GM13977 (cell line): ENCODE results near the gene RAD9A.

ENCODE experiments used
- DNase-seq: peaks from one replicate; pipeline ENCODE4 v3.0.0; 2012; ENCODE audit warnings: low spot score
- in situ Hi-C: fragments of 300-500 bp; cut with MboI; formaldehyde crosslinking; loops from one replicate; pipeline ENCODE4 v1.12.0; 2022; ENCODE audit warnings: low sequenced_read_pairs, low pct_unique_long_range_greater_than_20kb, mixed read lengths, inconsistent platforms; ENCODE audit not compliant: unreplicated experiment
- TF ChIP-seq, protein P1 (sequence below): IDR thresholded peaks from 2 replicates; pipeline ENCODE4 v1.5.1; 2012; ENCODE audit warnings: mild to moderate bottlenecking, control low read depth; ENCODE audit not compliant: insufficient read depth; ENCODE audit errors: extremely low read depth, missing control alignments

The RAD9A gene

DNA sequence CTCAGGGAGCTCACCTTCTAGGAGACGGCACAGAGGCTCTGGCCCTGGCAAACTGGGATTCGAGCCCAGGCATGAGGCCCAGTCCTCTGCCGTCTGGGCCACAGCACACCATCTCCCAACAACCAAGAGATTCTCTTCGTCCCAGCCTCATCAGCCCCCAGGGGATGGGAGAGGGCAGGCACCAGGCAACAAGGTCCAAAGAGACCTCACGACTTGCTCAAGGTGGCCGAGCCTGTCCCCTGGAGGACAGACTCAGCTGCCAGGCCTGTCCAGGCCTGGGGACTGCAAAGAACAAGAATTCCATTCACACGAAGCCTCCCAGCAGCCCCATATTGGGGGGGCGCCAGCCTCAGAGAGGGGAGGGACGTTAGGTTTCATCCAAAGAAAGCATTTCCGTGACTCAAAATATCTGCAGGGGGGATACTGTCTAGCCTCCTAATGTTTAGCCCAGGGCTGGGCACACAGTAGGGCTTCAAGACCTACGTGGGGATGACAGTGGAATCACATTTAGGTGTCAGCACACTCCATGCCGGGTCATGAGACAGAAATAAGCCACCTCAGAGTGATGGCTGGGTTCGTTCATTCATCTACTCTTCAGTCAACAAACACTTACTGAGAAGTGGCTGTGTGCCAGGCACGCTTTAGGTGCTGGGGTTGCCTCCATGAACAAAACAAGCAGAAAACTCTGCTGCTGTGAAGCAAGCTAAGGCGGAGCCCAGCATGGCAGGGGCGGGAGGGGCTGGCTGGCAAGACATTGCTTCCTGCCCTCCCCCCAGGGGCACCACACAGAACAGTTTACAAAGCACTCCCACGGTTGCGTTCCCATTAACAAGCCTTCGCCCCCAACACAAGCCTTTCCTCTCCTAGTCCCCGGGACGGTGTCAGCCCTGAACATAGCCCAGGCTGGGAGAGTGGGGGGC is 24.9 kb downstream of the RAD9A start:
- TF ChIP-seq, protein P1, sequence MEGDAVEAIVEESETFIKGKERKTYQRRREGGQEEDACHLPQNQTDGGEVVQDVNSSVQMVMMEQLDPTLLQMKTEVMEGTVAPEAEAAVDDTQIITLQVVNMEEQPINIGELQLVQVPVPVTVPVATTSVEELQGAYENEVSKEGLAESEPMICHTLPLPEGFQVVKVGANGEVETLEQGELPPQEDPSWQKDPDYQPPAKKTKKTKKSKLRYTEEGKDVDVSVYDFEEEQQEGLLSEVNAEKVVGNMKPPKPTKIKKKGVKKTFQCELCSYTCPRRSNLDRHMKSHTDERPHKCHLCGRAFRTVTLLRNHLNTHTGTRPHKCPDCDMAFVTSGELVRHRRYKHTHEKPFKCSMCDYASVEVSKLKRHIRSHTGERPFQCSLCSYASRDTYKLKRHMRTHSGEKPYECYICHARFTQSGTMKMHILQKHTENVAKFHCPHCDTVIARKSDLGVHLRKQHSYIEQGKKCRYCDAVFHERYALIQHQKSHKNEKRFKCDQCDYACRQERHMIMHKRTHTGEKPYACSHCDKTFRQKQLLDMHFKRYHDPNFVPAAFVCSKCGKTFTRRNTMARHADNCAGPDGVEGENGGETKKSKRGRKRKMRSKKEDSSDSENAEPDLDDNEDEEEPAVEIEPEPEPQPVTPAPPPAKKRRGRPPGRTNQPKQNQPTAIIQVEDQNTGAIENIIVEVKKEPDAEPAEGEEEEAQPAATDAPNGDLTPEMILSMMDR: no peak
- DNase-seq: no peak
- in situ Hi-C loops: no loop called here

DNA sequence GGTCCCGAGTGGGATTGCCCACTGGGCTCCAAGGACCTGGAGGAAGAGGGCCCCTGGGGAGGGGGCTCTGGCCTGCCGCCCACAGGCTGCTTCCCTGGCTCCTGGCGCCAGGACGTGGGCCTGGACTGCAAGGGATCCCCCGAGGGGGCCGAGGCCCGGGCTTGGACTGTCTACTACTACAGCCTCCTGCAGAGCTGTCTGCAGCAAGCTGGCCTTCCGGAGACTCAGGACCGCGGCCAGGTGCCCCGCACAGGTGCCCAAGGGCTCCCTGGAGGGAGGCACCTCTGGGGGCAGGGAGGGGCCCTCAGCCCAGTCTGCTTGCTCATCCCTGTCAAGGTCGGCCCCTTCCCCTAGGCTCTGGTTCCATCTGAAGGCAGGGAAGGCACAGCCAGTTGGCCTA is 25.6 kb downstream of the RAD9A start:
- TF ChIP-seq, protein P1: no peak
- in situ Hi-C loops: no loop called here
- no peak for DNase-seq

DNA sequence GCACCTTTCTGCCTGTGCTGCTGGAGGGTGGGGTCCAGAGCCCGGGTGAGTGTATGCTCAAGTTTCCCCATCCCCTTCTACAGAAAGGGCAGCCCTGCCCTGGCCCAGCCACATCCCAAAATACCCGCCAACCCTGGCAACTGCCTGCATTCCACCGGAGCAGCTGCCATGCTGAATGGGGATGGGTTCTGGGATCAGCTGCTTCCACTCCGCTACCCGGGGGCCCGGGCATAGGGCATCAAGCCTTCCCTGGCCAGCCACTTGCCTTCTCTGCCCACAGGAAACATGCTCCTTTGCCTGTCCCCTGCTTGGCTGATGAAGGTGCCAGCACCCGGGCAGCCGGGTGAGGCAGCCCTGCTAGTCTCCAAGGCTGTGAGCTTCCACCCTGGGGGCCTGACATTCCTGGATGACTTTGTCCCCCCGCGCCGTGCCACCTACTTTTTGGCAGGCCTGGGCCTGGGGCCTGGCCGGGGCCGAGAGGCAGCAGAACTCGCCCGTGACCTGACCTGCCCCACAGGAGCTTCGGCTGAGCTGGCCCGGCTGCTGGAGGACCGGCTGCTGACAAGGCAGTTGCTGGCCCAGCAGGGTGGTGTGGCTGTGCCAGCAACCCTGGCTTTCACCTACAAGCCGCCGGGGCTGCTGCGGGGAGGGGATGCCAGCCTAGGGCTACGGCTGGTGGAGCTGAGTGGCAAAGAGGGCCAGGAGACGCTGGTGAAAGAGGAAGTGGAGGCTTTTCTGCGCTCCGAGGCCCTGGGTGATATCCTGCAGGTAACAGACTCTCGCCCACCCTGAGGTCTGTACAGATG is 26.9 kb downstream of the RAD9A start:
- no peak for DNase-seq
- TF ChIP-seq, protein P1: no peak
- in situ Hi-C loops: no loop called here

DNA sequence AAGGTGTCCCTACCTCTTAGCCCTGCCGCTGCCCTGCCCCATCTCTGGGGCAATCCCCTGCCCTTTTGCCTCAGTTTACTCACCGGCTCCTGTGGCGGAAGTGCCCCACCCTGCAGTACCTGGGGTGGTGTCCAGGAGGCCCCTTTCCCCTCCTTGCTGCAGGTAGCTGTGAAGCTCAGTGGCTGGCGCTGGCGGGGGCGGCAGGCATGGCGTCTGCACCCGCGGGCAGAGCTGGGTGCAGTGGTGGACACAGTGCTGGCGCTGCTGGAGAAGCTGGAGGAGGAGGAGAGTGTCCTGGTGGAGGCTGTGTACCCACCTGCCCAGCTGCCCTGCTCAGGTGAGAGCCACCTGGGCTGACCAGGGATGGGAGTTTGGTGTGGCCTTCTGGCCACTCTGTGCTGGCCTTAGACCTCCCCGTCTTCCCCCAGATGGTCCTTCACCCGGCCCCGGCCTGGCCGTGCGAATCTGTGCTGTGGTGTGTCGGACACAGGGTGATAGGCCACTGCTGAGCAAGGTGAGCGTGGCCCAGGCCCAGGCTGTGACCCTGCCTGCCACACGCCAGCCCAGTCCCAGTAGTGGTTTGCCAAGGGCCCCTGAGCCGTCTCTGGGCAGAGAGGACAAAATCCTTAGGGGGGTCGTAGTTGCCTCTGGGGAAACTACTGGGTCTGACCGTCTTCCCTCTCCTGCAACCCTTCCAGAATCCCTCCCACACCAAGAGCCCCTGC is 27.7 kb downstream of the RAD9A start:
- no peak for DNase-seq
- in situ Hi-C loops: no loop called here
- TF ChIP-seq, protein P1: no peak

DNA sequence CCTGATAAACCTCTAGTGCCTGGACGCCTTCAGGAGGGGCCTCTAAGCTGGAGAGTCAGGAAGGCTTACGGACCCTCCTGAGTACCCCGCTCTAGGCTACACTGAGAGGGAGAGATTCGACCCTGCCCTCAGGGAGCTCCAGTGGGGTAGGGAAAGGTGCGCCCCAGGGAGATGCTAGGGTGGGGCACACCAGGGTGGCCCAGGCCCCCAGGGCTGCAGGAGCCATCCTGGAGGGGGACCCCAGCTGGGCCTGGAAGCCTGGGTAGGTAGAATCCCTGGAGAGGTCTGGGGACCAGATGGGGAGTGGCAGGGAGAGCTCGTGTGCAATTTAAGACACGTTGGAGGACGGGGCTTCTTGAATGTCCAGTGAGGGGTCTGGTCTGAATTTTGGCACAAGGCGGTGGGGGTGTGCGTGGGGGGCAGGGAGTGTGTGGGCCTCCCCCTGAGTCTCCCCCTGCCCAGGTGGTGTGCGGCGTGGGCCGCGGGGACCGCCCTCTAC is 28.4 kb downstream of the RAD9A start:
- in situ Hi-C loops: no loop called here
- DNase-seq: no peak
- TF ChIP-seq, protein P1: no peak
